GM12878 (cell line): ENCODE data around the gene TMEM140. TPM values are rescaled to one million over a fixed set of nuclear protein-coding genes. Genes with fewer than 3 reads are reported as not detected.

ENCODE experiments used
- ATF2 ChIP-seq: IDR thresholded peaks from 2 replicates; pipeline ENCODE4 v1.6.1; 2012; ENCODE audit warnings: low read length, inconsistent platforms
- BACH1 ChIP-seq: fragments of 450-650 bp; IDR thresholded peaks from 2 replicates; pipeline ENCODE4 v1.6.1; 2017; ENCODE audit warnings: mild to moderate bottlenecking, borderline replicate concordance
- BCL3 ChIP-seq: IDR thresholded peaks from 2 replicates; pipeline ENCODE4 v1.6.1; 2011; ENCODE audit warnings: borderline replicate concordance, low read depth, mild to moderate bottlenecking, moderate library complexity, low read length; ENCODE audit not compliant: insufficient read depth, poor library complexity, severe bottlenecking
- BRCA1 ChIP-seq: IDR thresholded peaks from 2 replicates; pipeline ENCODE4 v1.6.1; 2011; ENCODE audit warnings: low read depth, low read length, improper control_type of control experiment
- CEBPZ ChIP-seq: fragments of 150-350 bp; IDR thresholded peaks from 2 replicates; pipeline ENCODE4 v1.6.1; 2016; ENCODE audit warnings: low read depth, low read length
- CREM ChIP-seq: IDR thresholded peaks from 2 replicates; pipeline ENCODE4 v1.6.1; 2014; ENCODE audit warnings: antibody characterized with exemption, low read depth
- E2F8 ChIP-seq: fragments of 450-650 bp; IDR thresholded peaks from 2 replicates; pipeline ENCODE4 v1.6.1; 2018; ENCODE audit warnings: mild to moderate bottlenecking, low read depth, moderate library complexity; ENCODE audit not compliant: partially characterized antibody
- GABPA ChIP-seq: IDR thresholded peaks from 2 replicates; pipeline ENCODE4 v1.6.1; 2014; ENCODE audit warnings: antibody characterized with exemption, low read depth, mild to moderate bottlenecking, inconsistent platforms
- IKZF1 ChIP-seq: fragments of 450-650 bp; conservative IDR thresholded peaks from 2 replicates; pipeline ENCODE4 v1.6.1; 2017; ENCODE audit warnings: antibody characterized with exemption, mild to moderate bottlenecking
- KAT2A ChIP-seq: conservative IDR thresholded peaks from 2 replicates; pipeline ENCODE4 v1.6.1; 2011; ENCODE audit warnings: low read depth, low read length; ENCODE audit not compliant: control insufficient read depth
- MEF2B ChIP-seq: fragments of 450-650 bp; IDR thresholded peaks from 2 replicates; pipeline ENCODE4 v1.6.1; 2018; ENCODE audit warnings: mild to moderate bottlenecking, moderate library complexity; ENCODE audit not compliant: partially characterized antibody, poor library complexity, severe bottlenecking
- NR2F1 ChIP-seq: fragments of 450-650 bp; conservative IDR thresholded peaks from 2 replicates; pipeline ENCODE4 v1.6.1; 2017; ENCODE audit warnings: mild to moderate bottlenecking
- POLR2AphosphoS5 ChIP-seq: IDR thresholded peaks from 2 replicates; pipeline ENCODE4 v1.6.1; 2011; ENCODE audit warnings: mild to moderate bottlenecking, low read length, inconsistent platforms
- RUNX3 ChIP-seq: IDR thresholded peaks from 2 replicates; pipeline ENCODE4 v1.6.1; 2012; ENCODE audit warnings: low read length, inconsistent platforms
- SMC3 ChIP-seq: IDR thresholded peaks from 2 replicates; pipeline ENCODE4 v1.6.1; 2011; ENCODE audit warnings: low read length, improper control_type of control experiment, borderline replicate concordance
- STAT1 ChIP-seq: fragments of 450-650 bp; conservative IDR thresholded peaks from 2 replicates; pipeline ENCODE4 v1.6.1; 2014; ENCODE audit warnings: antibody characterized with exemption, mild to moderate bottlenecking
- USF1 ChIP-seq: IDR thresholded peaks from 2 replicates; pipeline ENCODE4 v1.6.1; 2011; ENCODE audit warnings: borderline replicate concordance, low read depth, mild to moderate bottlenecking, moderate library complexity, mixed read lengths, low read length; ENCODE audit not compliant: insufficient read depth; ENCODE audit errors: extremely low read length
- ZNF622 ChIP-seq: fragments of 450-650 bp; IDR thresholded peaks from 2 replicates; pipeline ENCODE4 v1.6.1; 2017; ENCODE audit warnings: mild to moderate bottlenecking, inconsistent platforms
- polyA plus RNA-seq, 11 experiments: library from polyadenylated mRNA; depleted of rRNA in 4 of 11; unstranded in 6 of 11; stranded (reverse) in 5 of 11; fragments of >200 nt; fragmentation: Nextera tagmentation in 4 of 11; fragmentation: Illumina TruSeq in 1 of 11; extraction: Ambion mirVana in 4 of 11; extraction: Trizol in 1 of 11; gene quantifications; 1 replicate in 1 of 11; 2 replicates in 10 of 11; pipeline versions ENCODE4 v1.2.1 to v1.2.3, GENCODE V29; 2011 to 2016; ENCODE audit warnings: inconsistent platforms in 2 of 11, missing spikeins in 2 of 11, low read depth in 1 of 11
- total RNA-seq, 4 experiments: library from RNA; depleted of rRNA in 3 of 4; stranded (reverse); fragments of >200 nt in 3 of 4; fragmentation: Illumina TruSeq in 1 of 4; extraction: Trizol in 1 of 4; gene quantifications; 2 replicates each; pipeline versions ENCODE4 v1.2.1 to v1.2.3, GENCODE V29; 2013 to 2021

Gene TMEM140
- total and polyA plus RNA-seq, 10 of the 15 experiments (the other 5 are each of a cell fraction or from before 2014, with no cell fraction given): 0.85 to 20.7 (median 3.3) TPM

- no peak for TF ChIP-seq CEBPZ
- TF ChIP-seq GABPA: no peak
- peak; percentile 62 for TF ChIP-seq IKZF1
- TF ChIP-seq CREM: peak; percentile 31; the same call in 1 of the 2 replicates
- peak; percentile 85 for TF ChIP-seq BACH1
- TF ChIP-seq E2F8: no peak
- no peak for TF ChIP-seq ZNF622
- TF ChIP-seq ATF2: no peak
- TF ChIP-seq RUNX3: peak; percentile 57
- no peak for TF ChIP-seq USF1
- peak; percentile 70 for TF ChIP-seq SMC3
- TF ChIP-seq STAT1: 0 out of 2 replicates have a peak, but pooled peaks have one; percentile 27
- TF ChIP-seq NR2F1: peak; percentile 95
- TF ChIP-seq BRCA1: no peak
- peak; percentile 15 for TF ChIP-seq MEF2B
- TF ChIP-seq POLR2AphosphoS5: peak; percentile 75
- TF ChIP-seq KAT2A: no peak
- TF ChIP-seq BCL3: no peak
Measured at GRCh38 chr7:135169141-135169963, 21.5 kb downstream of the TMEM140 start (continued).
